ENCODE results near the gene H2BK1. TPM values are rescaled to one million over a fixed set of nuclear protein-coding genes. Genes with fewer than 3 reads are reported as not detected.
A peak's percentile ranks its signal among the peaks of the same experiment; 100 is the strongest.

Gene H2BK1
- total and polyA plus RNA-seq, 2 donors (not counting 1 experiment from before 2014, with no cell fraction given) = not detected

- H2AFZ ChIP-seq (ENCODE audit: low read length) = no peak overlapping the region
- no peak overlapping the region for H3K27ac ChIP-seq (ENCODE audit: insufficient read depth, low read length)
- no peaks in the 10 kb centered on the region for H4K20me1 ChIP-seq (ENCODE audit: control insufficient read depth, extremely low read depth, insufficient read depth, low read length)
- H3K4me3 ChIP-seq (replicated peaks in 1 of 4; ENCODE audit: control extremely low read depth in 1 of 4, insufficient read depth in 1 of 4, low read depth in 3 of 4, low read length in 4 of 4) = no peak overlapping the region
- H3K27me3 ChIP-seq (ENCODE audit: control insufficient read depth, insufficient read depth, low read length) = no peaks in the 10 kb centered on the region
- no peak overlapping the region for H3K4me2 ChIP-seq (ENCODE audit: extremely low read depth, insufficient read depth, low read length)
- H3K4me1 ChIP-seq (ENCODE audit: control insufficient read depth, extremely low read depth, insufficient read depth, low read length) = peaks cover 8% of the 10 kb centered on the region
- no peak for DNase-seq (ENCODE audit: low read depth in 2 of 2)
- H3K9me3 ChIP-seq (ENCODE audit: control insufficient read depth, insufficient read depth, low read depth, low read length) = no peaks in the 10 kb centered on the region
- H3K79me2 ChIP-seq (ENCODE audit: control insufficient read depth, insufficient read depth, low read length) = peaks cover 46% of the 10 kb centered on the region
- H3K9ac ChIP-seq (ENCODE audit: insufficient read depth, low read length) = no peak overlapping the region
- no peak for TF ChIP-seq EZH2 (IDR thresholded peaks at IDR 0.05; ENCODE audit: low read length, missing control alignments)
- TF ChIP-seq CTCF (conservative IDR thresholded peaks at IDR 0.05 in 1 of 2, IDR thresholded peaks at IDR 0.05 in 1 of 2; ENCODE audit: low read depth in 1 of 2, low read length in 2 of 2) = no peak
- H3K36me3 ChIP-seq (ENCODE audit: control insufficient read depth, insufficient read depth, low read length) = peaks cover 4% of the 10 kb centered on the region
Observed at GRCh38 chr7:151231080-151231479, 20.8 kb upstream of the H2BK1 start.

GRCh38 chr7:151229249-151229648, 19.0 kb upstream of the H2BK1 start:
- no peaks in the 10 kb centered on the region for H3K9me3 ChIP-seq (ENCODE audit: control insufficient read depth, insufficient read depth, low read depth, low read length)
- H3K27ac ChIP-seq (ENCODE audit: insufficient read depth, low read length) = no peak overlapping the region
- peaks cover 37% of the 10 kb centered on the region for H3K79me2 ChIP-seq (ENCODE audit: control insufficient read depth, insufficient read depth, low read length)
- no peak overlapping the region for H3K4me3 ChIP-seq (replicated peaks in 1 of 4; ENCODE audit: control extremely low read depth in 1 of 4, insufficient read depth in 1 of 4, low read depth in 3 of 4, low read length in 4 of 4)
- peaks cover 9% of the 10 kb centered on the region for H3K4me1 ChIP-seq (ENCODE audit: control insufficient read depth, extremely low read depth, insufficient read depth, low read length)
- no peaks in the 10 kb centered on the region for H4K20me1 ChIP-seq (ENCODE audit: control insufficient read depth, extremely low read depth, insufficient read depth, low read length)
- DNase-seq (ENCODE audit: low read depth in 2 of 2) = no peak
- no peaks in the 10 kb centered on the region for H3K27me3 ChIP-seq (ENCODE audit: control insufficient read depth, insufficient read depth, low read length)
- H3K36me3 ChIP-seq (ENCODE audit: control insufficient read depth, insufficient read depth, low read length) = peaks cover 3% of the 10 kb centered on the region
- H2AFZ ChIP-seq (ENCODE audit: low read length) = no peak overlapping the region
- H3K4me2 ChIP-seq (ENCODE audit: extremely low read depth, insufficient read depth, low read length) = no peak overlapping the region
- H3K9ac ChIP-seq (ENCODE audit: insufficient read depth, low read length) = no peak overlapping the region
- TF ChIP-seq EZH2 (IDR thresholded peaks at IDR 0.05; ENCODE audit: low read length, missing control alignments) = no peak
- TF ChIP-seq CTCF (conservative IDR thresholded peaks at IDR 0.05 in 1 of 2, IDR thresholded peaks at IDR 0.05 in 1 of 2; ENCODE audit: low read depth in 1 of 2, low read length in 2 of 2) = no peak

GRCh38 chr7:151228024-151228866, 18.0 kb upstream of the H2BK1 start:
- Histone ChIP-seq H3K4me3 (replicated peaks in 1 of 4; ENCODE audit: control extremely low read depth in 1 of 4, insufficient read depth in 1 of 4, low read depth in 3 of 4, low read length in 4 of 4) (peak overlapping the region; percentile 83 to 88 (median 86)), H3K27ac (ENCODE audit: insufficient read depth, low read length) (peak overlapping the region; percentile 17), H3K79me2 (ENCODE audit: control insufficient read depth, insufficient read depth, low read length) (peaks cover 27% of the 10 kb centered on the region), H3K27me3 (ENCODE audit: control insufficient read depth, insufficient read depth, low read length) (no peaks in the 10 kb centered on the region), H3K36me3 (ENCODE audit: control insufficient read depth, insufficient read depth, low read length) (peaks cover 6% of the 10 kb centered on the region), H4K20me1 (ENCODE audit: control insufficient read depth, extremely low read depth, insufficient read depth, low read length) (no peaks in the 10 kb centered on the region), H2AFZ (ENCODE audit: low read length) (peak overlapping the region; percentile 49), H3K4me2 (ENCODE audit: extremely low read depth, insufficient read depth, low read length) (peak overlapping the region; percentile 89), H3K9me3 (ENCODE audit: control insufficient read depth, insufficient read depth, low read depth, low read length) (no peaks in the 10 kb centered on the region), H3K4me1 (ENCODE audit: control insufficient read depth, extremely low read depth, insufficient read depth, low read length) (peaks cover 7% of the 10 kb centered on the region), H3K9ac (ENCODE audit: insufficient read depth, low read length) (no peak overlapping the region)
- no peak for TF ChIP-seq EZH2 (IDR thresholded peaks at IDR 0.05; ENCODE audit: low read length, missing control alignments)
- no peak for TF ChIP-seq CTCF (conservative IDR thresholded peaks at IDR 0.05 in 1 of 2, IDR thresholded peaks at IDR 0.05 in 1 of 2; ENCODE audit: low read depth in 1 of 2, low read length in 2 of 2)
- no peak for DNase-seq (ENCODE audit: low read depth in 2 of 2)

Data from fibroblast of lung (primary cell).